SK-N-SH (cell line): Measurements from ENCODE around the gene CLDN3. TPM values are rescaled to one million over a fixed set of nuclear protein-coding genes. Genes with fewer than 3 reads are reported as not detected.

ENCODE experiments used
- CTCF ChIA-PET: fragments of 300-600, 350-600 bp; formaldehyde crosslinking; extraction: SDS; loops from one replicate; lab custom pipeline; 2021; lab: Yijun Ruan, JAX
- POLR2A ChIA-PET: fragments of 350-600 bp; sonication (Branson Sonifier 250); formaldehyde crosslinking; extraction: SDS; loops from one replicate; lab custom pipeline; 2020; ENCODE audit warnings: antibody characterized with exemption, inconsistent platforms; lab: Yijun Ruan, JAX
- DNase-seq: peaks from one replicate; pipeline ENCODE4 v3.0.0; 2012
- H2AFZ ChIP-seq: fragments of 200-600 bp; sonication (generic); 2 replicates; pipeline ENCODE4 v1.8.1; 2016; ENCODE audit warnings: antibody characterized with exemption, mild to moderate bottlenecking, low read depth
- H3F3A ChIP-seq: fragments of 200-600 bp; sonication (generic); replicated peaks from 2 replicates; pipeline ENCODE3; 2016; ENCODE audit warnings: antibody characterized with exemption, mild to moderate bottlenecking; ENCODE audit not compliant: insufficient read depth
- H3K27ac ChIP-seq, 2 experiments: fragments of 200-500 bp in 1 of 2; fragments of 200-600 bp in 1 of 2; sonication (Bioruptor generic) in 1 of 2; sonication (generic), shearing (Covaris generic) in 1 of 2; 2 replicates each; pipeline versions ENCODE4 v1.5.1 to v1.6.1; 2014 to 2016; ENCODE audit warnings: low read depth in 2 of 2, inconsistent platforms in 1 of 2, low read length in 1 of 2, mild to moderate bottlenecking in 1 of 2, mixed read lengths in 1 of 2
- H3K27me3 ChIP-seq: fragments of 200-600 bp; sonication (generic), shearing (Covaris generic); 2 replicates; pipeline ENCODE4 v1.6.1; 2016; ENCODE audit warnings: mixed run types; ENCODE audit not compliant: insufficient read depth
- H3K36me3 ChIP-seq, 2 experiments: fragments of 200-500 bp in 1 of 2; fragments of 200-600 bp in 1 of 2; sonication (Bioruptor generic) in 1 of 2; sonication (generic) in 1 of 2; replicated peaks in 1 of 2; 2 replicates each; pipeline versions ENCODE3 to v1.5.1; 2014 to 2016; ENCODE audit warnings: low read length in 1 of 2, mild to moderate bottlenecking in 1 of 2; ENCODE audit not compliant: insufficient read depth in 2 of 2, control insufficient read depth in 1 of 2
- H3K4me1 ChIP-seq, 2 experiments: fragments of 200-500 bp in 1 of 2; fragments of 200-600 bp in 1 of 2; sonication (Bioruptor generic) in 1 of 2; sonication (generic), shearing (Covaris generic) in 1 of 2; 2 replicates each; pipeline versions ENCODE4 v1.5.1 to v1.6.1; 2014 to 2016; ENCODE audit warnings: low read depth in 1 of 2, low read length in 1 of 2, mixed run types in 1 of 2; ENCODE audit not compliant: insufficient read depth in 2 of 2, control insufficient read depth in 1 of 2
- H3K4me2 ChIP-seq: fragments of 200-600 bp; sonication (generic), shearing (Covaris generic); 2 replicates; pipeline ENCODE4 v1.6.1; 2017; ENCODE audit warnings: mixed run types
- H3K4me3 ChIP-seq, 2 experiments: fragments of 200-500 bp in 1 of 2; fragments of 200-600 bp in 1 of 2; sonication (Bioruptor generic) in 1 of 2; sonication (generic), shearing (Covaris generic) in 1 of 2; 2 replicates each; pipeline versions ENCODE4 v1.5.1 to v1.8.1; 2014 to 2016; ENCODE audit warnings: low read depth in 2 of 2, inconsistent platforms in 1 of 2, low read length in 1 of 2, mild to moderate bottlenecking in 1 of 2, mixed read lengths in 1 of 2, moderate library complexity in 1 of 2
- H3K79me2 ChIP-seq: fragments of 200-600 bp; sonication (generic); 2 replicates; pipeline ENCODE4 v1.8.1; 2017; ENCODE audit warnings: mild to moderate bottlenecking; ENCODE audit not compliant: insufficient read depth
- H3K9ac ChIP-seq: fragments of 200-600 bp; sonication (generic); 2 replicates; pipeline ENCODE4 v1.6.1; 2017; ENCODE audit warnings: mixed run types
- H3K9me2 ChIP-seq: fragments of 200-600 bp; sonication (generic); 2 replicates; pipeline ENCODE4 v1.6.1; 2017; ENCODE audit warnings: mixed run types
- H3K9me3 ChIP-seq: fragments of 200-600 bp; sonication (generic); 2 replicates; pipeline ENCODE4 v1.6.1; 2017; ENCODE audit warnings: mixed run types, mild to moderate bottlenecking, moderate library complexity
- H4K20me1 ChIP-seq: fragments of 200-600 bp; sonication (generic); 2 replicates; pipeline ENCODE4 v1.6.1; 2017; ENCODE audit warnings: mild to moderate bottlenecking, mixed run types; ENCODE audit not compliant: insufficient read depth
- CHD2 ChIP-seq: fragments of 150-350 bp; IDR thresholded peaks from 2 replicates; pipeline ENCODE4 v1.6.1; 2018; ENCODE audit warnings: low read length; ENCODE audit not compliant: partially characterized antibody
- ELF1 ChIP-seq: IDR thresholded peaks from 2 replicates; pipeline ENCODE4 v1.4.0; 2012
- EZH2phosphoT487 ChIP-seq: fragments of 200-600 bp; sonication (generic); IDR thresholded peaks from 2 replicates; pipeline ENCODE4 v1.6.1; 2017; ENCODE audit warnings: low read depth, mixed run types, mild to moderate bottlenecking, antibody characterized with exemption, moderate library complexity, borderline replicate concordance
- FOSL2 ChIP-seq: IDR thresholded peaks from 2 replicates; pipeline ENCODE4 v1.4.0; 2012; ENCODE audit warnings: low read depth, mild to moderate bottlenecking, moderate library complexity, borderline replicate concordance
- JUND ChIP-seq: IDR thresholded peaks from 2 replicates; pipeline ENCODE4 v1.4.0; 2012
- MXI1 ChIP-seq: IDR thresholded peaks from 2 replicates; pipeline ENCODE4 v1.6.1; 2012; ENCODE audit warnings: mild to moderate bottlenecking, low read depth, low read length, improper control_type of control experiment
- NFIC ChIP-seq: IDR thresholded peaks from 2 replicates; pipeline ENCODE4 v1.4.0; 2012; ENCODE audit warnings: borderline replicate concordance
- RAD21 ChIP-seq: IDR thresholded peaks from 2 replicates; pipeline ENCODE4 v1.6.1; 2012; ENCODE audit warnings: mild to moderate bottlenecking, low read length
- RCOR1 ChIP-seq: fragments of 150-350 bp; IDR thresholded peaks from 2 replicates; pipeline ENCODE4 v1.6.1; 2017; ENCODE audit warnings: antibody characterized with exemption, low read length
- SIN3A ChIP-seq: IDR thresholded peaks from 2 replicates; pipeline ENCODE4 v1.6.1; 2012; ENCODE audit warnings: low read depth, mild to moderate bottlenecking, low read length, moderate library complexity, borderline replicate concordance
- TAF1 ChIP-seq: IDR thresholded peaks from 2 replicates; pipeline ENCODE4 v1.6.1; 2012; ENCODE audit warnings: low read depth, mild to moderate bottlenecking, low read length, moderate library complexity, borderline replicate concordance
- TEAD4 ChIP-seq: IDR thresholded peaks from 2 replicates; pipeline ENCODE4 v1.4.0; 2012; ENCODE audit warnings: mild to moderate bottlenecking, borderline replicate concordance; ENCODE audit not compliant: insufficient read depth
- YY1 ChIP-seq: IDR thresholded peaks from 2 replicates; pipeline ENCODE4 v1.4.0; 2012; ENCODE audit warnings: low read depth, mild to moderate bottlenecking
- WGBS: methylation state at CpG from one replicate; pipeline ENCODE4 v1.1.6; 2017; ENCODE audit warnings: low lambda C conversion rate; 5-methylcytosine and 5-hydroxymethylcytosine counted together
- polyA plus RNA-seq, 3 experiments: library from polyadenylated mRNA; depleted of rRNA; stranded (reverse); fragments of >200 nt; gene quantifications; 2 replicates each; pipeline ENCODE4 v1.2.3, GENCODE V29; 2012
- TF ChIP-seq, protein P1 (sequence below): IDR thresholded peaks from 2 replicates; pipeline ENCODE4 v1.4.0; 2012; ENCODE audit warnings: low read depth

The CLDN3 gene
- polyA plus RNA-seq, 1 of the 3 experiments (the other 2 are of a cell fraction), result 0.08 TPM

GRCh38 chr7:73741600-73741999 is 28.5 kb downstream of the CLDN3 start:
- Histone ChIP-seq H3F3A (peaks cover 10% of the 10 kb centered on the region), H3K79me2 (peaks cover 20% of the 10 kb centered on the region; the same call in 1 of the 2 replicates), H3K9me2 (no peaks in the 10 kb centered on the region), H3K4me3 (no peak overlapping the region), H3K4me1 (peaks cover 7 to 16% of the 10 kb centered on the region in 2 experiments; a peak in 2 of 4 replicates), H3K27me3 (no peaks in the 10 kb centered on the region), H3K9me3 (no peaks in the 10 kb centered on the region), H3K36me3 (peaks cover 8% of the 10 kb centered on the region in 2 experiments), H3K27ac (no peak overlapping the region), H3K9ac (no peak overlapping the region), H3K4me2 (no peak overlapping the region), H4K20me1 (no peaks in the 10 kb centered on the region), H2AFZ (no peak overlapping the region)
- no peak for TF ChIP-seq CHD2
- ChIA-PET CTCF (interaction anchor here (1.8 to 8.4 kb wide), 3 partner anchors 18 to 134 kb away, joined by 6 to 89 read pairs (median 52); no protein-coding TSS in a partner anchor), POLR2A (no interaction called here)
- WGBS, result 96% methylated on average over 5 of the region's 5 CpGs
- DNase-seq, result no peak

DNA sequence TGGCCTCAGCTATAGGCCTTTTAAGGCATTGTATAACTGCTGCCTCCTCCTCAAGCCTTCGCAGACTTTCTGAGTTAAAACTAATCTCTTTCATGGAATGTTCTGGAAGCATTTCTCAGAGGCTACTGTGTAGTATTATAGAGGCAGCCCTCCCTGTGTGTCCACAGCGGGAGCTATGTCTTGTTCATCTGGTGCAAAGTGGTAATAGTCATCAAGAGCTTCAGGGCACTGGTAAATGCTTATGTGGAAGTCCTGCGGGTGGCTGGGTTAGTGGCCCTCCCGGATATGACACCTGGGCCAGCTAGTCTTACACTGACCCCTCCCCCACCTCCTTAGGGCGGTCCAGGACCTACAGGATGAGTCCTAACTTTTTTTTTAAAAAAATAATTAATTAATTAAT is 29.3 kb downstream of the CLDN3 start:
- no peaks in the 10 kb centered on the region for H4K20me1 ChIP-seq
- CTCF ChIA-PET, result interaction anchor here (1.1 to 8.4 kb wide), 6 partner anchors 17 to 286 kb away, joined by 3 to 89 read pairs (median 4); no protein-coding TSS in a partner anchor
- H3K27me3 ChIP-seq, result no peaks in the 10 kb centered on the region
- H3F3A ChIP-seq, result peaks cover 10% of the 10 kb centered on the region
- peaks cover 28% of the 10 kb centered on the region; the same call in 1 of the 2 replicates for H3K79me2 ChIP-seq
- POLR2A ChIA-PET, result interaction anchor here (0.5 kb wide), 1 partner anchor 21 kb away, joined by 5 read pairs; no protein-coding TSS in a partner anchor
- no peak for DNase-seq
- 91% methylated on average over 5 of the region's 5 CpGs for WGBS
- H3K27ac ChIP-seq, result no peak overlapping the region
- no peak overlapping the region for H2AFZ ChIP-seq
- H3K9ac ChIP-seq, result no peak overlapping the region
- no peaks in the 10 kb centered on the region for H3K9me2 ChIP-seq
- H3K36me3 ChIP-seq, result peaks cover 8 to 11% of the 10 kb centered on the region in 2 experiments
- no peak overlapping the region for H3K4me3 ChIP-seq
- no peaks in the 10 kb centered on the region for H3K9me3 ChIP-seq
- no peak overlapping the region for H3K4me2 ChIP-seq
- H3K4me1 ChIP-seq, result peaks cover 7 to 10% of the 10 kb centered on the region in 2 experiments; a peak in 2 of 4 replicates
- no peak for TF ChIP-seq SIN3A
- no peak for TF ChIP-seq RAD21
- no peak for TF ChIP-seq YY1
- TF ChIP-seq NFIC, result no peak
- no peak for TF ChIP-seq FOSL2
- no peak for TF ChIP-seq TEAD4
- TF ChIP-seq, all 33 proteins: peak for 0

- Histone ChIP-seq H3K27me3 (no peaks in the 10 kb centered on the region), H3K4me3 (no peak overlapping the region), H3K36me3 (peaks cover 8 to 11% of the 10 kb centered on the region in 2 experiments), H3K4me1 (peaks cover 7 to 10% of the 10 kb centered on the region in 2 experiments; a peak in 2 of 4 replicates), H4K20me1 (no peaks in the 10 kb centered on the region), H3K9ac (no peak overlapping the region), H2AFZ (no peak overlapping the region), H3F3A (peaks cover 10% of the 10 kb centered on the region), H3K9me3 (no peaks in the 10 kb centered on the region), H3K4me2 (no peak overlapping the region), H3K9me2 (no peaks in the 10 kb centered on the region), H3K79me2 (peaks cover 28% of the 10 kb centered on the region; the same call in 1 of the 2 replicates), H3K27ac (no peak overlapping the region)
- TF ChIP-seq CHD2, result no peak
- TF ChIP-seq ELF1, result no peak
- TF ChIP-seq MXI1, result no peak
- no peak for TF ChIP-seq JUND
- no peak for TF ChIP-seq RCOR1
- TF ChIP-seq, protein P1, sequence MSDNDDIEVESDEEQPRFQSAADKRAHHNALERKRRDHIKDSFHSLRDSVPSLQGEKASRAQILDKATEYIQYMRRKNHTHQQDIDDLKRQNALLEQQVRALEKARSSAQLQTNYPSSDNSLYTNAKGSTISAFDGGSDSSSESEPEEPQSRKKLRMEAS, result no peak
- TF ChIP-seq TAF1, result no peak
- TF ChIP-seq EZH2phosphoT487, result no peak
- no peak for DNase-seq
- CTCF ChIA-PET, result interaction anchor here (1.1 to 12.8 kb wide), 8 partner anchors 9 to 287 kb away, joined by 3 to 272 read pairs (median 6); no protein-coding TSS in a partner anchor
- POLR2A ChIA-PET, result interaction anchor here (0.5 kb wide), 1 partner anchor 21 kb away, joined by 5 read pairs; no protein-coding TSS in a partner anchor
- WGBS, result 96% methylated on average over 7 of the region's 7 CpGs
Observed at GRCh38 chr7:73740212-73740611, 29.9 kb downstream of the CLDN3 start.
